HG02588 (cell line): ENCODE results near the gene MCMBP.

Experiments
- ATAC-seq: cut with Tn5 transposase; IDR thresholded peaks from one replicate; pipeline ENCODE4 v1.9.1; 2021; ENCODE audit warnings: mild to moderate bottlenecking, moderate library complexity; ENCODE audit not compliant: unreplicated experiment

MCMBP gene

GRCh38 chr10:119786117-119786769 lies 86.4 kb downstream of the MCMBP start:
- no peak for ATAC-seq

DNA sequence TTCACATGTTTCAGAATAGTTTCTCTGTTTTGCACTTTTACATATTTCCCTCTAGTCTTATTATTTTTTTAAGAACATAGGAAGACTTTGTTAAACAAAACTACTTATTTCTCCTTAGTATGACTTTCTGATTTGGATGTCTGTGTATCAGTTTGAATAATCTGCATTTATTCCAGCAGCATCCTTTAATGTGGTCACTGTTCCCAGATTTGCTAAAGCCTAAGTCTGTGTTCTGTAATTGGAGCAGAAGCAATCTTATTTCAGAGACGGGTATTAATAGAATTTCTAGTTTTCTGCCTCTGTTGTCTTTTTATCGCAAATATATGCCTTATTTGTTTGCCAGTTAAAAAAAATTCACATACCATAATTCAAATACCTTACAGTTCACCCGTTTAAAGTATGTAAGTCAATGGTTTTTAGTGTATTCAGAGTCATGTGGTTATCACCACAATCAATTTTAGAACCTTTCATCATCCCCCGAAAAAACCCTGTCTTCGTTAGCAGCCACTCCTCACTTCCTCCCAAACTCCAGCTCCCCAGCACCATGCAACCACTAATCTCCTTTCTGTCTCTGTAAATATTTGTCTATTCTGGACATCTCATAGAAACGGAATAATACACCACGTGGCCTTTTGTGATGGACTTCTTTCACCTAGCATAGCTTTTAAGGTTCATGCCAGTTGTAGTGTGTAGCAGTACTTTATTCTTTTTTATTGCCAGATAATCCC lies 88.1 kb downstream of the MCMBP start:
- ATAC-seq: no peak

GRCh38 chr10:119783665-119784027 lies 89.0 kb downstream of the MCMBP start:
- ATAC-seq: no peak

- ATAC-seq: no peak
These were observed 89.5 kb downstream of the MCMBP start for GRCh38 chr10:119782981-119783664.

DNA sequence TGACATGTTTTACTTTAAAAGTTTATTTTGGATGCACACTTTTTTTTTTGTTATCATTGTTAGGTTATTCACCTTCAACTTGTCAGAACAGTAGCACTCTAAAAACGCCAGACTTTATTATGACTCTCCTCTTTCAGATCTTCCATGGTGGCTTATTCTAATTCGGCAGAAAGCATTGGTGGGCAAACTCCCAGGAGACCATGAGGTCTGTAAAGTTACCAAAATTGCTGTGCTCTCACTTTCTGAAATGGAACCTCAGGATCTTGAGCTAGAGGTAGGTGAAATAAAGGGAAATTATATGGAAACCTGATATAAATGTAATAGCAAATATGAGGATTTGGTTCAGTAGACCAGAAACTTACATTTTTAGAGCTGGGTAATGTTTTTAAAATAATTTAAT lies 91.1 kb downstream of the MCMBP start:
- no peak for ATAC-seq

DNA sequence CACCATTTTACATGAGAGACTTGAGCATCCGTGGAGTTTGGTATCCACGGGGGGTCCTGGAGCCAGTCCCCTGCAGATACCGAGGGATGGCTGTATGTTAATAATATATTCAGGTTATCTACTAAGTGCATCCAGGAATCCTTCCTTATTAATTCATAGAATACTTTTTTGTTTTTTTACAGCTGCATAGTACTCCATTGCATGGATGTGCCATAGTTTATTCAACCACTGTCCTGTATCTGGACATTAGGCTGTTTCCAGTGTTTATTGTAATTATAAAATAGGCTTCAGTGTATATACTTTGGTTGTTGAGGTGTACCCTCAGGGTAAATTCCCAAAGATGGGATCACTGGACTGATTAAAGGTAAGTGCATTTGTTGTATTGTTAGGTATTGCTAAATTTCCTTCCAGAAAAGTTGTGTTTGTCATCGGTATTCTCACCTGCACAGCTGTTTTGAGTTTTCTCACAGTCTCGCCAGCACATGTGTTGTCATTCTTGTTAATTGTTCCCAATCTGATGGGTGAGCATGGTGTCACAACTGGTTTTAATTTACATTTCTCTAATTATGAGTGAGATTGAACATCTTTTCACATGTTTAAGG lies 91.7 kb downstream of the MCMBP start:
- ATAC-seq: no peak
